Measurements from ENCODE around the gene GAREM1. TPM values are rescaled to one million over a fixed set of nuclear protein-coding genes. Genes with fewer than 3 reads are reported as not detected.

Gene GAREM1
- total and polyA plus RNA-seq, 2 donors (not counting 3 experiments of a cell fraction or from before 2014, with no cell fraction given) = 0.69 to 1.0 TPM

DNA sequence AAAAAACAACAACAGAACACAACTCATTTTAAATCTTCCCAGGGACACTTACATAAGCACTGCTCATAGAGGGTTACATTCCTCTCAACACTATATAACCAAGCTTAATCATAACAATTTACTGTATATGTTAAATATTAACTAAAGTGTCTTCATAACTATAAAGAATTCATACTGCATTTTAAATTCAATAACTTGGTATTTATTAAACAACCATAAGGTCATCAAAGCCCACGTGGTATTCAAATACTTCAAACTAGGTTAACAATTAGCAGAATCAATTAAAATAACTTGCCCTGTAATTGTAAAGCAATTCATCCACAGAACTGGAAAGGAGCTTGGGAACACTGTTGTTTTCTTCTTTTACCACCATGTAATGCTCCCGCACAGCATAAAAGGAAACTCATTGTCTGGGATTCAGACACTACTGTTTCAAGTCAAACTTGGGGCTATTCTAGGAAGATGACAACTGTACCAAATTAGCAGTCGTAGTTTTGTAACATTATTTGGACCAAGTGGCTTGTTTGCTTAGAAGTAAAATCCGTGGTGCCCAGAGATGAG is 10.4 kb downstream of the GAREM1 start:
- Histone ChIP-seq H3K9me3 (replicated peaks; ENCODE audit: control insufficient read depth, insufficient read depth, low read length) (no peaks in the 10 kb centered on the region), H3K4me2 (ENCODE audit: insufficient read depth, low read length) (no peak overlapping the region), H2AFZ (ENCODE audit: low read depth, low read length) (no peak overlapping the region), H3K27ac (ENCODE audit: insufficient read depth, low read depth, low read length) (no peak overlapping the region), H3K4me1 (ENCODE audit: control insufficient read depth, extremely low read depth, insufficient read depth, low read length) (no peaks in the 10 kb centered on the region), H3K9ac (replicated peaks; ENCODE audit: extremely low read depth, insufficient read depth, low read length) (no peak overlapping the region), H4K20me1 (replicated peaks; ENCODE audit: control insufficient read depth, extremely low read depth, insufficient read depth, low read length) (no peaks in the 10 kb centered on the region), H3K4me3 (replicated peaks in 1 of 3; ENCODE audit: insufficient read depth in 1 of 3, low read depth in 1 of 3, low read length in 3 of 3) (no peak overlapping the region), H3K36me3 (ENCODE audit: control insufficient read depth in 2 of 2, extremely low read depth in 1 of 2, insufficient read depth in 2 of 2, low read length in 2 of 2) (no peaks in the 10 kb centered on the region), H3K79me2 (ENCODE audit: control insufficient read depth, insufficient read depth, low read length) (no peaks in the 10 kb centered on the region), H3K27me3 (ENCODE audit: control insufficient read depth in 2 of 2, insufficient read depth in 2 of 2, low read length in 2 of 2) (peaks cover 0 to 6% of the 10 kb centered on the region in 2 experiments), H3K9me1 (replicated peaks; ENCODE audit: control insufficient read depth, extremely low read depth, insufficient read depth, low read length) (no peaks in the 10 kb centered on the region)
- intact Hi-C loops (cut with micrococcal nuclease) = no loop called here
- ChIA-PET CTCF (interaction anchor here (1.1 kb wide), 1 partner anchor 11 kb away, joined by 5 read pairs; the partner anchor contains the start of gene GAREM1), POLR2A (no interaction called here)
- FAIRE-seq (no peak), DNase-seq (ENCODE audit: low read depth, low spot score) (no peak)
- dilution Hi-C loops (cut with MboI; ENCODE audit: extremely low pct_ligation_motif_present, low sequenced_read_pairs) = no loop called here
- no TSS peak for BruUV-seq (replicated peaks)
- TF ChIP-seq POLR2A (IDR thresholded peaks at IDR 0.05; ENCODE audit: low read depth, low read length) = no peak
- TF ChIP-seq, protein P1, sequence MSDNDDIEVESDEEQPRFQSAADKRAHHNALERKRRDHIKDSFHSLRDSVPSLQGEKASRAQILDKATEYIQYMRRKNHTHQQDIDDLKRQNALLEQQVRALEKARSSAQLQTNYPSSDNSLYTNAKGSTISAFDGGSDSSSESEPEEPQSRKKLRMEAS (IDR thresholded peaks at IDR 0.05; ENCODE audit: insufficient read depth, insufficient read length) = no peak
- TF ChIP-seq EZH2 (IDR thresholded peaks at IDR 0.05; ENCODE audit: borderline replicate concordance, low read depth, low read length, severe bottlenecking) = no peak
- TF ChIP-seq GATA2 (IDR thresholded peaks at IDR 0.05; ENCODE audit: insufficient read depth, insufficient read length, low read depth, low read length) = no peak
- TF ChIP-seq, protein P2, sequence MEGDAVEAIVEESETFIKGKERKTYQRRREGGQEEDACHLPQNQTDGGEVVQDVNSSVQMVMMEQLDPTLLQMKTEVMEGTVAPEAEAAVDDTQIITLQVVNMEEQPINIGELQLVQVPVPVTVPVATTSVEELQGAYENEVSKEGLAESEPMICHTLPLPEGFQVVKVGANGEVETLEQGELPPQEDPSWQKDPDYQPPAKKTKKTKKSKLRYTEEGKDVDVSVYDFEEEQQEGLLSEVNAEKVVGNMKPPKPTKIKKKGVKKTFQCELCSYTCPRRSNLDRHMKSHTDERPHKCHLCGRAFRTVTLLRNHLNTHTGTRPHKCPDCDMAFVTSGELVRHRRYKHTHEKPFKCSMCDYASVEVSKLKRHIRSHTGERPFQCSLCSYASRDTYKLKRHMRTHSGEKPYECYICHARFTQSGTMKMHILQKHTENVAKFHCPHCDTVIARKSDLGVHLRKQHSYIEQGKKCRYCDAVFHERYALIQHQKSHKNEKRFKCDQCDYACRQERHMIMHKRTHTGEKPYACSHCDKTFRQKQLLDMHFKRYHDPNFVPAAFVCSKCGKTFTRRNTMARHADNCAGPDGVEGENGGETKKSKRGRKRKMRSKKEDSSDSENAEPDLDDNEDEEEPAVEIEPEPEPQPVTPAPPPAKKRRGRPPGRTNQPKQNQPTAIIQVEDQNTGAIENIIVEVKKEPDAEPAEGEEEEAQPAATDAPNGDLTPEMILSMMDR (IDR thresholded peaks at IDR 0.05; ENCODE audit: extremely low read depth in 1 of 2, insufficient read depth in 1 of 2, low read depth in 1 of 2, low read length in 2 of 2) = no peak
- TF ChIP-seq MYC (IDR thresholded peaks at IDR 0.05; ENCODE audit: low read depth, low read length) = no peak
- TF ChIP-seq POLR2AphosphoS5 (IDR thresholded peaks at IDR 0.05; ENCODE audit: insufficient read depth, low read depth, low read length) = no peak
- TF ChIP-seq FOS (IDR thresholded peaks at IDR 0.05; ENCODE audit: borderline replicate concordance, insufficient read depth, low read length) = no peak

All from endothelial cell of umbilical vein (primary cell).